Activated CD8-positive, alpha-beta T cell treated with anti-CD3 and anti-CD28 coated beads, Interleukin-2, amount 10 ng/mL, durations not matched to agents 7 days and 5 days (primary cell): Measurements from ENCODE around the gene DLX4. TPM values are rescaled to one million over a fixed set of nuclear protein-coding genes. Genes with fewer than 3 reads are reported as not detected.

Source experiments
- ATAC-seq: fragments of 150-1000 bp; cut with Tn5 transposase; one replicate; pipeline ENCODE4 v1.10.0; 2021; ENCODE audit warnings: moderate library complexity
- CTCF ChIA-PET: fragments of 350-600 bp; sonication (Branson Sonifier 250); formaldehyde crosslinking; loops from one replicate; lab custom pipeline; 2021; ENCODE audit warnings: antibody characterized with exemption; lab: Charles Lee
- POLR2A ChIA-PET: fragments of 350-600 bp; sonication (Branson Sonifier 250); formaldehyde crosslinking; loops from one replicate; lab custom pipeline; 2021; ENCODE audit warnings: antibody characterized with exemption; lab: Charles Lee
- DNase-seq: peaks from one replicate; pipeline ENCODE4 v3.0.0-alpha.2; 2020
- H3K27ac Mint-ChIP-seq: one replicate; pipeline ENCODE4 v1.8.0; 2021; ENCODE audit warnings: mild to moderate bottlenecking, mixed read lengths
- H3K27me3 Mint-ChIP-seq: one replicate; pipeline ENCODE4 v1.8.0; 2021; ENCODE audit warnings: low read depth, mixed read lengths
- H3K36me3 Mint-ChIP-seq: one replicate; pipeline ENCODE4 v1.8.0; 2021; ENCODE audit warnings: low read depth, mixed read lengths
- H3K4me1 Mint-ChIP-seq: one replicate; pipeline ENCODE4 v1.8.0; 2021; ENCODE audit warnings: low read depth, mixed read lengths
- H3K4me3 Mint-ChIP-seq: one replicate; pipeline ENCODE4 v1.8.0; 2021; ENCODE audit warnings: mild to moderate bottlenecking, mixed read lengths
- H3K9me3 Mint-ChIP-seq: one replicate; pipeline ENCODE4 v1.8.0; 2022; ENCODE audit warnings: mixed read lengths; ENCODE audit not compliant: insufficient read depth
- total RNA-seq, 2 experiments: library from RNA; stranded (reverse); gene quantifications; one replicate each; pipeline ENCODE4 v1.2.3, GENCODE V29; 2021

Gene DLX4
- not detected for total RNA-seq

GRCh38 chr17:49969134-49969759 is at the start of gene DLX4:
Gene DLX4, plus strand, starts transcription at chr17:49969190. Its CDS starts 279 bp downstream, at chr17:49969469.
- CTCF ChIA-PET = interaction anchor here (1.4 kb wide), 1 partner anchor 28 kb away, joined by 3 read pairs; no protein-coding TSS in a partner anchor
- Mint-ChIP-seq H3K4me1 (peaks cover 38% of the 10 kb centered on the region), H3K27ac (peak within 1 kb of the TSS; percentile 40), H3K4me3 (peak within 1 kb of the TSS; percentile 77), H3K9me3 (no peaks in the 10 kb centered on the region), H3K27me3 (peaks cover 90% of the 10 kb centered on the region), H3K36me3 (peaks cover 1% of the 10 kb centered on the region)
- DNase-seq = peak; percentile 31
- peak; percentile 4 for ATAC-seq
- POLR2A ChIA-PET = no interaction called here

- Mint-ChIP-seq H3K27me3 (peaks cover 14% of the 10 kb centered on the region), H3K27ac (no peak overlapping the region), H3K9me3 (no peaks in the 10 kb centered on the region), H3K36me3 (no peaks in the 10 kb centered on the region), H3K4me3 (no peak overlapping the region), H3K4me1 (no peaks in the 10 kb centered on the region)
- ChIA-PET CTCF (interaction anchor here (0.9 to 1.0 kb wide), 2 partner anchors 33 to 78 kb away, joined by 3 to 4 read pairs; no protein-coding TSS in a partner anchor), POLR2A (no interaction called here)
- DNase-seq (no peak), ATAC-seq (no peak)
These were observed 48.8 kb upstream of the DLX4 start for GRCh38 chr17:49920030-49920769.

GRCh38 chr17:49922095-49922494 is 46.9 kb upstream of the DLX4 start:
- no peak for DNase-seq
- no peaks in the 10 kb centered on the region for H3K4me1 Mint-ChIP-seq
- H3K27ac Mint-ChIP-seq = no peak overlapping the region
- no peak overlapping the region for H3K4me3 Mint-ChIP-seq
- ChIA-PET POLR2A (no interaction called here), CTCF (no interaction called here)
- H3K9me3 Mint-ChIP-seq = no peaks in the 10 kb centered on the region
- no peaks in the 10 kb centered on the region for H3K36me3 Mint-ChIP-seq
- H3K27me3 Mint-ChIP-seq = peaks cover 3% of the 10 kb centered on the region
- no peak for ATAC-seq

- CTCF ChIA-PET = interaction anchor here (1.8 kb wide), 1 partner anchor 28 kb away, joined by 4 read pairs; no protein-coding TSS in a partner anchor
- POLR2A ChIA-PET = no interaction called here
- Mint-ChIP-seq H3K36me3 (no peaks in the 10 kb centered on the region), H3K4me3 (no peak overlapping the region), H3K4me1 (no peaks in the 10 kb centered on the region), H3K27me3 (no peaks in the 10 kb centered on the region), H3K27ac (no peak overlapping the region), H3K9me3 (no peaks in the 10 kb centered on the region)
- ATAC-seq = no peak
- DNase-seq = no peak
These were observed 44.9 kb upstream of the DLX4 start for GRCh38 chr17:49924116-49924515.

GRCh38 chr17:49924589-49924988 is 44.4 kb upstream of the DLX4 start:
- CTCF ChIA-PET = interaction anchor here (1.8 kb wide), 1 partner anchor 28 kb away, joined by 4 read pairs; no protein-coding TSS in a partner anchor
- H3K27me3 Mint-ChIP-seq = no peaks in the 10 kb centered on the region
- H3K9me3 Mint-ChIP-seq = no peaks in the 10 kb centered on the region
- ATAC-seq = no peak
- POLR2A ChIA-PET = no interaction called here
- H3K36me3 Mint-ChIP-seq = no peaks in the 10 kb centered on the region
- no peaks in the 10 kb centered on the region for H3K4me1 Mint-ChIP-seq
- H3K27ac Mint-ChIP-seq = no peak overlapping the region
- no peak for DNase-seq
- no peak overlapping the region for H3K4me3 Mint-ChIP-seq

GRCh38 chr17:49925921-49926320 is 43.1 kb upstream of the DLX4 start:
- H3K27me3 Mint-ChIP-seq = peaks cover 5% of the 10 kb centered on the region
- no peaks in the 10 kb centered on the region for H3K36me3 Mint-ChIP-seq
- DNase-seq = no peak
- no peak overlapping the region for H3K27ac Mint-ChIP-seq
- no peaks in the 10 kb centered on the region for H3K9me3 Mint-ChIP-seq
- H3K4me1 Mint-ChIP-seq = no peaks in the 10 kb centered on the region
- CTCF ChIA-PET = interaction anchor here (1.9 kb wide), 1 partner anchor 27 kb away, joined by 5 read pairs; no protein-coding TSS in a partner anchor
- no peak overlapping the region for H3K4me3 Mint-ChIP-seq
- POLR2A ChIA-PET = no interaction called here
- ATAC-seq = no peak

- Mint-ChIP-seq H3K4me3 (no peak overlapping the region), H3K9me3 (no peaks in the 10 kb centered on the region), H3K27me3 (peaks cover 9% of the 10 kb centered on the region), H3K27ac (no peak overlapping the region), H3K4me1 (no peaks in the 10 kb centered on the region), H3K36me3 (no peaks in the 10 kb centered on the region)
- POLR2A ChIA-PET = no interaction called here
- DNase-seq (no peak), ATAC-seq (no peak)
- CTCF ChIA-PET = interaction anchor here (1.9 kb wide), 1 partner anchor 26 kb away, joined by 5 read pairs; no protein-coding TSS in a partner anchor
These were observed 42.1 kb upstream of the DLX4 start for GRCh38 chr17:49926886-49927285.

- ChIA-PET POLR2A (no interaction called here), CTCF (interaction anchor here (0.9 to 1.7 kb wide), 2 partner anchors 68 to 166 kb away, joined by 3 to 6 read pairs; no protein-coding TSS in a partner anchor)
- H3K4me1 Mint-ChIP-seq = no peaks in the 10 kb centered on the region
- H3K36me3 Mint-ChIP-seq = no peaks in the 10 kb centered on the region
- no peak for ATAC-seq
- no peak overlapping the region for H3K4me3 Mint-ChIP-seq
- H3K27ac Mint-ChIP-seq = no peak overlapping the region
- peaks cover 9% of the 10 kb centered on the region for H3K27me3 Mint-ChIP-seq
- DNase-seq = no peak
- H3K9me3 Mint-ChIP-seq = no peaks in the 10 kb centered on the region
These were observed 40.7 kb upstream of the DLX4 start for GRCh38 chr17:49928126-49928800.

GRCh38 chr17:49928837-49929475 is 40.0 kb upstream of the DLX4 start:
- ATAC-seq = no peak
- Mint-ChIP-seq H3K36me3 (no peaks in the 10 kb centered on the region), H3K27ac (no peak overlapping the region), H3K27me3 (peaks cover 10% of the 10 kb centered on the region), H3K4me1 (no peaks in the 10 kb centered on the region), H3K4me3 (no peak overlapping the region), H3K9me3 (no peaks in the 10 kb centered on the region)
- ChIA-PET CTCF (interaction anchor here (0.9 to 1.7 kb wide), 2 partner anchors 68 to 165 kb away, joined by 3 to 6 read pairs; no protein-coding TSS in a partner anchor), POLR2A (no interaction called here)
- no peak for DNase-seq

GRCh38 chr17:49930880-49931279 is 38.1 kb upstream of the DLX4 start:
- Mint-ChIP-seq H3K9me3 (no peaks in the 10 kb centered on the region), H3K27ac (no peak overlapping the region), H3K4me1 (no peaks in the 10 kb centered on the region), H3K4me3 (no peak overlapping the region), H3K36me3 (no peaks in the 10 kb centered on the region), H3K27me3 (peaks cover 15% of the 10 kb centered on the region)
- no peak for ATAC-seq
- ChIA-PET CTCF (no interaction called here), POLR2A (interaction anchor here (0.7 kb wide), 1 partner anchor 56 kb away, joined by 3 read pairs; no protein-coding TSS in a partner anchor)
- no peak for DNase-seq

- Mint-ChIP-seq H3K4me1 (no peaks in the 10 kb centered on the region), H3K36me3 (no peaks in the 10 kb centered on the region), H3K9me3 (no peaks in the 10 kb centered on the region), H3K27ac (no peak overlapping the region), H3K4me3 (no peak overlapping the region), H3K27me3 (peaks cover 15% of the 10 kb centered on the region)
- ChIA-PET CTCF (no interaction called here), POLR2A (interaction anchor here (0.7 kb wide), 1 partner anchor 57 kb away, joined by 3 read pairs; no protein-coding TSS in a partner anchor)
- no peak for DNase-seq
- no peak for ATAC-seq
These were observed 37.4 kb upstream of the DLX4 start for GRCh38 chr17:49931416-49932137.
